ENCODE data around the gene ADGRL2. TPM values are rescaled to one million over a fixed set of nuclear protein-coding genes. Genes with fewer than 3 reads are reported as not detected.

ADGRL2 gene
- total RNA-seq (under 1 TPM in 3 of 5 donors, not detected in 2; 0.20 to 0.70 (median 0.55) TPM), total RNA-seq (0 to 0.19 (median 0) reads per million in 29 experiments)
- 0.61 TPM for total RNA-seq (2013)

GRCh38 chr1:81800695-81801650, at the start of gene ADGRL2:
TSS of gene ADGRL2 (plus strand) at chr1:81800934. CDS start at chr1:81836985, 36,051 bp downstream.
- peaks cover 4 to 5% (median 4%) of the 10 kb centered on the region in 3 donors for H3K4me1 Mint-ChIP-seq

GRCh38 chr1:81752840-81753239, 47.9 kb upstream of the ADGRL2 start:
- ATAC-seq (replicated peaks in 1 of 4) = no peak
- H3K36me3 ChIP-seq (ENCODE audit: control insufficient read depth in 2 of 2, extremely low read depth in 1 of 2, insufficient read depth in 1 of 2, low read length in 1 of 2) = no peaks in the 10 kb centered on the region
- no peaks in the 10 kb centered on the region for H3K9me3 ChIP-seq
- H3K4me3 Mint-ChIP-seq = no peak overlapping the region
- no peaks in the 10 kb centered on the region for H3K4me1 ChIP-seq (ENCODE audit: control insufficient read depth in 1 of 2, extremely low read depth in 1 of 2, insufficient read depth in 2 of 2, low read length in 2 of 2)
- no peaks in the 10 kb centered on the region for H3K4me1 Mint-ChIP-seq
- WGBS (ENCODE audit: insufficient coverage) = 60% methylated on average over 2 of the region's 2 CpGs
- no peaks in the 10 kb centered on the region for H3K27me3 Mint-ChIP-seq
- ChIA-PET CTCF (no interaction called here), POLR2A (no interaction called here)
- H3K27ac ChIP-seq (ENCODE audit: low read length) = no peak overlapping the region
- H3K27me3 ChIP-seq (replicated peaks in 1 of 2; ENCODE audit: control insufficient read depth in 2 of 2, extremely low read depth in 1 of 2, insufficient read depth in 2 of 2, low read length in 1 of 2) = no peaks in the 10 kb centered on the region
- DNase-seq = no peak
- H3K9me3 Mint-ChIP-seq = peaks cover 3 to 8% (median 6%) of the 10 kb centered on the region in 3 donors
- no peak overlapping the region for H3K27ac Mint-ChIP-seq
- no peaks in the 10 kb centered on the region for H3K36me3 Mint-ChIP-seq
- no peak overlapping the region for H3K4me3 ChIP-seq (ENCODE audit: control insufficient read depth in 1 of 2, extremely low read depth in 1 of 2, low read length in 1 of 2)

More at GRCh38 chr1:81800695-81801650, at the start of gene ADGRL2:
- CTCF ChIA-PET = no interaction called here
- Histone ChIP-seq H3K4me1 (ENCODE audit: control insufficient read depth in 1 of 2, extremely low read depth in 1 of 2, insufficient read depth in 2 of 2, low read length in 2 of 2) (peaks cover 0 to 7% of the 10 kb centered on the region in 2 experiments), H3K4me3 (ENCODE audit: control insufficient read depth in 1 of 2, extremely low read depth in 1 of 2, low read length in 1 of 2) (peak within 1 kb of the TSS in 1 of 2 donors; percentile 72), H3K27me3 (replicated peaks in 1 of 2; ENCODE audit: control insufficient read depth in 2 of 2, extremely low read depth in 1 of 2, insufficient read depth in 2 of 2, low read length in 1 of 2) (peaks cover 20 to 32% of the 10 kb centered on the region in 2 experiments), H3K9me3 (no peaks in the 10 kb centered on the region), H3K36me3 (ENCODE audit: control insufficient read depth in 2 of 2, extremely low read depth in 1 of 2, insufficient read depth in 1 of 2, low read length in 1 of 2) (no peaks in the 10 kb centered on the region), H3K27ac (ENCODE audit: low read length) (no peak within 1 kb of the TSS)
- Mint-ChIP-seq H3K4me3 (peak within 1 kb of the TSS in 1 of 3 donors; percentile 50), H3K27ac (no peak within 1 kb of the TSS), H3K27me3 (peaks cover 37 to 40% of the 10 kb centered on the region in 2 donors), H3K9me3 (no peaks in the 10 kb centered on the region), H3K36me3 (no peaks in the 10 kb centered on the region)
- DNase-seq (no peak), ATAC-seq (replicated peaks in 1 of 4) (no peak)
- 5% methylated on average over 67 of the region's 81 CpGs for WGBS (ENCODE audit: insufficient coverage)
- POLR2A ChIA-PET = no interaction called here

GRCh38 chr1:81754424-81754823, 46.3 kb upstream of the ADGRL2 start:
- ChIA-PET POLR2A (no interaction called here), CTCF (no interaction called here)
- H3K27me3 ChIP-seq (replicated peaks in 1 of 2; ENCODE audit: control insufficient read depth in 2 of 2, extremely low read depth in 1 of 2, insufficient read depth in 2 of 2, low read length in 1 of 2) = no peaks in the 10 kb centered on the region
- Mint-ChIP-seq H3K4me1 (no peaks in the 10 kb centered on the region), H3K27ac (no peak overlapping the region), H3K9me3 (peaks cover 0 to 3% (median 2%) of the 10 kb centered on the region in 3 donors), H3K27me3 (no peaks in the 10 kb centered on the region), H3K36me3 (no peaks in the 10 kb centered on the region), H3K4me3 (no peak overlapping the region)
- H3K36me3 ChIP-seq (ENCODE audit: control insufficient read depth in 2 of 2, extremely low read depth in 1 of 2, insufficient read depth in 1 of 2, low read length in 1 of 2) = no peaks in the 10 kb centered on the region
- H3K9me3 ChIP-seq = no peaks in the 10 kb centered on the region
- no peak overlapping the region for H3K4me3 ChIP-seq (ENCODE audit: control insufficient read depth in 1 of 2, extremely low read depth in 1 of 2, low read length in 1 of 2)
- no peaks in the 10 kb centered on the region for H3K4me1 ChIP-seq (ENCODE audit: control insufficient read depth in 1 of 2, extremely low read depth in 1 of 2, insufficient read depth in 2 of 2, low read length in 2 of 2)
- no peak overlapping the region for H3K27ac ChIP-seq (ENCODE audit: low read length)
- no peak for DNase-seq
- no peak for ATAC-seq (replicated peaks in 1 of 4)

- H3K4me3 Mint-ChIP-seq = no peak overlapping the region
- ATAC-seq (replicated peaks in 1 of 4) (no peak), DNase-seq (no peak)
- no peaks in the 10 kb centered on the region for H3K4me1 ChIP-seq (ENCODE audit: control insufficient read depth in 1 of 2, extremely low read depth in 1 of 2, insufficient read depth in 2 of 2, low read length in 2 of 2)
- H3K9me3 Mint-ChIP-seq = peaks cover 0 to 2% (median 0%) of the 10 kb centered on the region in 3 donors
- no peaks in the 10 kb centered on the region for H3K27me3 Mint-ChIP-seq
- no peak overlapping the region for H3K27ac Mint-ChIP-seq
- H3K27me3 ChIP-seq (replicated peaks in 1 of 2; ENCODE audit: control insufficient read depth in 2 of 2, extremely low read depth in 1 of 2, insufficient read depth in 2 of 2, low read length in 1 of 2) = no peaks in the 10 kb centered on the region
- ChIA-PET CTCF (no interaction called here), POLR2A (no interaction called here)
- H3K4me3 ChIP-seq (ENCODE audit: control insufficient read depth in 1 of 2, extremely low read depth in 1 of 2, low read length in 1 of 2) = no peak overlapping the region
- H3K27ac ChIP-seq (ENCODE audit: low read length) = no peak overlapping the region
- no peaks in the 10 kb centered on the region for H3K4me1 Mint-ChIP-seq
- H3K36me3 ChIP-seq (ENCODE audit: control insufficient read depth in 2 of 2, extremely low read depth in 1 of 2, insufficient read depth in 1 of 2, low read length in 1 of 2) = no peaks in the 10 kb centered on the region
- WGBS (ENCODE audit: insufficient coverage) = no CpG with 5 or more reads among the region's 2 CpGs
- H3K9me3 ChIP-seq = no peaks in the 10 kb centered on the region
- H3K36me3 Mint-ChIP-seq = no peaks in the 10 kb centered on the region
These were observed 43.9 kb upstream of the ADGRL2 start for GRCh38 chr1:81756872-81757271.

GRCh38 chr1:81757398-81758020, 43.2 kb upstream of the ADGRL2 start:
- Mint-ChIP-seq H3K9me3 (no peaks in the 10 kb centered on the region), H3K4me1 (no peaks in the 10 kb centered on the region), H3K27me3 (no peaks in the 10 kb centered on the region), H3K36me3 (no peaks in the 10 kb centered on the region), H3K27ac (no peak overlapping the region), H3K4me3 (no peak overlapping the region)
- Histone ChIP-seq H3K4me3 (ENCODE audit: control insufficient read depth in 1 of 2, extremely low read depth in 1 of 2, low read length in 1 of 2) (no peak overlapping the region), H3K9me3 (no peaks in the 10 kb centered on the region), H3K27me3 (replicated peaks in 1 of 2; ENCODE audit: control insufficient read depth in 2 of 2, extremely low read depth in 1 of 2, insufficient read depth in 2 of 2, low read length in 1 of 2) (no peaks in the 10 kb centered on the region), H3K36me3 (ENCODE audit: control insufficient read depth in 2 of 2, extremely low read depth in 1 of 2, insufficient read depth in 1 of 2, low read length in 1 of 2) (no peaks in the 10 kb centered on the region), H3K4me1 (ENCODE audit: control insufficient read depth in 1 of 2, extremely low read depth in 1 of 2, insufficient read depth in 2 of 2, low read length in 2 of 2) (no peaks in the 10 kb centered on the region), H3K27ac (ENCODE audit: low read length) (no peak overlapping the region)
- 90% methylated on average over 5 of the region's 8 CpGs for WGBS (ENCODE audit: insufficient coverage)
- DNase-seq (no peak), ATAC-seq (replicated peaks in 1 of 4) (no peak)
- ChIA-PET CTCF (no interaction called here), POLR2A (no interaction called here)

GRCh38 chr1:81758181-81758580, 42.6 kb upstream of the ADGRL2 start:
- Mint-ChIP-seq H3K36me3 (no peaks in the 10 kb centered on the region), H3K27ac (no peak overlapping the region), H3K27me3 (no peaks in the 10 kb centered on the region), H3K9me3 (no peaks in the 10 kb centered on the region), H3K4me1 (no peaks in the 10 kb centered on the region), H3K4me3 (no peak overlapping the region)
- Histone ChIP-seq H3K4me1 (ENCODE audit: control insufficient read depth in 1 of 2, extremely low read depth in 1 of 2, insufficient read depth in 2 of 2, low read length in 2 of 2) (no peaks in the 10 kb centered on the region), H3K36me3 (ENCODE audit: control insufficient read depth in 2 of 2, extremely low read depth in 1 of 2, insufficient read depth in 1 of 2, low read length in 1 of 2) (no peaks in the 10 kb centered on the region), H3K4me3 (ENCODE audit: control insufficient read depth in 1 of 2, extremely low read depth in 1 of 2, low read length in 1 of 2) (no peak overlapping the region), H3K9me3 (no peaks in the 10 kb centered on the region), H3K27me3 (replicated peaks in 1 of 2; ENCODE audit: control insufficient read depth in 2 of 2, extremely low read depth in 1 of 2, insufficient read depth in 2 of 2, low read length in 1 of 2) (no peaks in the 10 kb centered on the region), H3K27ac (ENCODE audit: low read length) (no peak overlapping the region)
- ChIA-PET CTCF (no interaction called here), POLR2A (no interaction called here)
- no peak for DNase-seq
- no peak for ATAC-seq (replicated peaks in 1 of 4)
- WGBS (ENCODE audit: insufficient coverage) = no CpG with 5 or more reads among the region's 2 CpGs

Data from T-cell (primary cell).